GM13977 (cell line): Measurements from ENCODE around the gene TSC22D2.

Experiments
- DNase-seq: peaks from one replicate; pipeline ENCODE4 v3.0.0; 2012; ENCODE audit warnings: low spot score
- in situ Hi-C: fragments of 300-500 bp; cut with MboI; formaldehyde crosslinking; loops from one replicate; pipeline ENCODE4 v1.12.0; 2022; ENCODE audit warnings: low sequenced_read_pairs, low pct_unique_long_range_greater_than_20kb, mixed read lengths, inconsistent platforms; ENCODE audit not compliant: unreplicated experiment
- TF ChIP-seq, protein P1 (sequence below): IDR thresholded peaks from 2 replicates; pipeline ENCODE4 v1.5.1; 2012; ENCODE audit warnings: mild to moderate bottlenecking, control low read depth; ENCODE audit not compliant: insufficient read depth; ENCODE audit errors: extremely low read depth, missing control alignments

Gene TSC22D2

DNA sequence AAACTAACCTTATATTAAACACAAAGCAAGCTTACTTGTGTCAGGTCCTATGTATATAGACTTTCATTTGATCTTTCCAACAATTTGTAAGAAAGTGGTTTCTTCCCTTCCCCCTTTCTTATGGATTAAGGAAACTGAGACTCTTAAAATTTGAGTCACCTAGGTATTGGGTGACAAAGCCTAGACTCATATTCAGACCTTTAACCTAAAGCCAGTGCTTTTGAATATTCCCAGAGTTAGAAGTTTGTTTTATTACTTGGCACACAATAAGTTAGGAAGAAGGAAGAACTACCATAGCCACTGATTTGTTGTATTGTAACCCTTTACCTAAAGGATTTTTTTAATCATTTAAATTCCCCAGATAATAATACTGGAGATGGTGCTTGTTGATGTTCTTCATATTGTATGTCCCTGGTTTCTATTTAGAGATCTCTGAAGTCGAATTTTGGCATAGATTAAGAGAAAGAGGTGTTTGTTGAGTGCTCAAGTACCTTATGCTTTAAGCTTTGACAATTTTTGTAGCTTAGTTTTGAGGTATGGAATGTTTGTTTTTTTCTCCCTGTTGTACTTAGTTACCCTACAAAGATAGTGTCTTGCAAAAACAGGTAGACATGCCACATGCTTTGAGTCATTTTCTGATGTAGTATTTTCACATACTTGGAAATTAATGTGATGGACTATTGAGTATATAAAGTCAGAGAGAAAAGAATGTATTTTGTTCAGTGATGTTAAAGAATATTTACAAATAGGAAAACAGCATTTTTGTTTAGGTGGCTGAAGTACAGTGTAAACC is 11.2 kb downstream of the TSC22D2 start:
- TF ChIP-seq, protein P1, sequence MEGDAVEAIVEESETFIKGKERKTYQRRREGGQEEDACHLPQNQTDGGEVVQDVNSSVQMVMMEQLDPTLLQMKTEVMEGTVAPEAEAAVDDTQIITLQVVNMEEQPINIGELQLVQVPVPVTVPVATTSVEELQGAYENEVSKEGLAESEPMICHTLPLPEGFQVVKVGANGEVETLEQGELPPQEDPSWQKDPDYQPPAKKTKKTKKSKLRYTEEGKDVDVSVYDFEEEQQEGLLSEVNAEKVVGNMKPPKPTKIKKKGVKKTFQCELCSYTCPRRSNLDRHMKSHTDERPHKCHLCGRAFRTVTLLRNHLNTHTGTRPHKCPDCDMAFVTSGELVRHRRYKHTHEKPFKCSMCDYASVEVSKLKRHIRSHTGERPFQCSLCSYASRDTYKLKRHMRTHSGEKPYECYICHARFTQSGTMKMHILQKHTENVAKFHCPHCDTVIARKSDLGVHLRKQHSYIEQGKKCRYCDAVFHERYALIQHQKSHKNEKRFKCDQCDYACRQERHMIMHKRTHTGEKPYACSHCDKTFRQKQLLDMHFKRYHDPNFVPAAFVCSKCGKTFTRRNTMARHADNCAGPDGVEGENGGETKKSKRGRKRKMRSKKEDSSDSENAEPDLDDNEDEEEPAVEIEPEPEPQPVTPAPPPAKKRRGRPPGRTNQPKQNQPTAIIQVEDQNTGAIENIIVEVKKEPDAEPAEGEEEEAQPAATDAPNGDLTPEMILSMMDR = no peak
- DNase-seq = no peak
- in situ Hi-C loops = no loop called here

DNA sequence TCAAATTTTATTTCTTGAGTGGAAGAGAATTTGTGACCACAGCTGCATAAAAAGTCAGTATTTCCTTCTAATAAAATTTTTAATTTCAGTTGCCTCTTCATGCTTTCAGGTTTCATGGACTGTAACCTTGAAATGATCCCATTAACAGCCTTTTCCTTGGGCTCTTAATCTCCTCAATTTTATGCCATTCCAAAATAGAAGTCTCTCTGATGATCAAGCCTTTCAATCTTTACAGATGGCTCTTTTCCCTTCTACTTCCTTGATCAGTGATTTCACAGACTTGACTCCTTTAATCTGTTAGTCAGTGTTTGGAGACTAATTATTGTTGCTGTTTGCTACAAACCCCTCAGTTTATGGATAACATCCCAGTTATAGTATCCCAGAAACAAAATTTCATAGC is 11.9 kb downstream of the TSC22D2 start:
- in situ Hi-C loops = no loop called here
- TF ChIP-seq, protein P1 = no peak
- no peak for DNase-seq

DNA sequence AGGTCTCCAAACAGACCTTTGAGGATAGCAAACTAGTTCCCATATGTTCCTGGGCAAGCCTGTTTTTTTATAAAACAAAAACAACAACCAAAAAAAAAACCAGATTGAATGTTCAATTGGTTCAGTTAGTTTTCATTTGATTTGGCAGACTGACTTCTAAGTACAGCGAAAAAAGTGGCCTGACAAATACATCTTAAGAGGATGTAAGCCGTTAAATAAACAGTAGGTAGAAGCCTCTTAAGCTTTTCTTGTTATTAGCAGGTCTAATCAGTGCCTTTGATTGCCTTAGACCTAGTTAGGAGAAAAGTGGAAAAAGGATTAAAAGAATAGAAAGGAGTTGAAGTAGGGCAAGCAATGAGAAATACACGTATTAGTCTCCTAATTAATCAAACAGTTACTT is 13.2 kb downstream of the TSC22D2 start:
- TF ChIP-seq, protein P1 = no peak
- in situ Hi-C loops = no loop called here
- no peak for DNase-seq

DNA sequence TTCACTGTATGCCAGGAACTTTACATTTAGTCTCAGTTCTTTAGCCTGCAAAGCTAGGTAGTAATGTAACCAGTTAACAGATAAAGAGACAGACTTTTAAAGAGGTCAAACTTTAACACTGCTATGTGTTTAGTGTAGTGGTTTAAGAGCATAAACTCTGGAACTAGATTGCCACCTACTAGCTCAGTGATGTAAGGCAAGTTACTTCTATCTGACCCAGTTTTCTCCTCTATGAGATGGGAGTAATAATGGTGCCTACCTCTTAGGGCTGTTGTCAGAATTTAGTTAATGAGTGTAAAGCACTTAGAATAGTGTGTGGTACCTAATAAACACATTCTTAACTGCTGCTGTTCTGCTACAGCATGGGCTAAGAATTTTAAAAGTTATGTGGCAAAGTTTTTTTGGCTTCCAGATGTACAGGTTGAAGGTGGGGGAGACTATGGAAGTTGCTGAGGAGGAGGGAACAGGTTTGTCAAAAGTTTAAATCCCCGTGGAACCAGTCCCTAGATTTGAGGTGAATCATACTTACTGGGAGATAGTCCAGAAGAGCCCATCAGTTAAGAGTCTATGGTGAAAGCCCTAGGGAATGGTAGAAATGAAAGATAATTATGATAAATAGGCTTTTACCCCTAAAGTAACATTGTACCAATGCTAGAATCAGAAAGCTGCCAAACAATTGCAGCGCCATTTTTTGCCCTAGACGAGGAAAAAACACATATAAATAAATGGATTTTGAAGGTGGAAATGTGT is 13.9 kb downstream of the TSC22D2 start:
- TF ChIP-seq, protein P1 = no peak
- in situ Hi-C loops = no loop called here
- DNase-seq = no peak

DNA sequence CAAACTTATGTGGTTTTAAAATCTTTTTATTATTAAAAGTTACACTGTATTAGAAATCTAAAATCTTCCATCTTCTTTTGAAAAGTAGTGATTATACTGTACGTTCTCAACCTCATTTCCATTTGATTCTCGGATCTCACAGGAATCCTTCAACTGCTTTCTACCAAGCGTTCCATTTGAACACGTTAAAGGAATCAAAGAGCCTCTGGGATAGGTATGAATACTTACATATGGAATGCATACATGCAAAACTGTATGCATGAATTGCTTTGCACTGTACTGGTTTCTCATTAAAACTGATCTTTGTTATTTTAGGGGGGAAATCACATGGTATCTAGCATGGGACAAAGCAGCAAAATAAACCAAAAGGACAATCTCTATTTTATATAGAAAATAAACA is 14.8 kb downstream of the TSC22D2 start:
- DNase-seq = no peak
- TF ChIP-seq, protein P1 = no peak
- in situ Hi-C loops = no loop called here

DNA sequence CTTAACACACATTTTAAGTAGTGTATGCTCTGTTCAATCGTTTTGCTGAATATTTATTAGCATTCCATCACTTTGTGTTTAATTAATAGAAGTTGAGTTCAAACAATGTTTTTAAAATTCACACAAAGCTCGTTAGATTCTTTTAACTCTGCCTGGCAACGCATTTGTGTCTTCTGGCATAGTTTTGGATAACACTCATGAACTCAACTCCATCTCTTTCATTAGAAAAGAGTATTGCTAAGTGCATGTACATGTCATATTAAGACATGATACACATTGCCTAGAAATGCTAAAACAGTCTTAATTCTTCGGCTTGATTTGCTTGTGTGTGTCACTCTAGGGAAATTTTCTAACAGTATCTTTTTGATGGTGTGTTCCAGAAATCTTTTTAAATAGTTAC is 15.7 kb downstream of the TSC22D2 start:
- no peak for DNase-seq
- in situ Hi-C loops = no loop called here
- TF ChIP-seq, protein P1 = no peak
